ENCODE data around the gene RCVRN.

The RCVRN gene

GRCh38 chr17:9941305-9941704 is 36.2 kb upstream of the RCVRN start:
- H3K4me3 ChIP-seq (replicated peaks; ENCODE audit: low read depth, low read length), result no peak overlapping the region
- DNase-seq (ENCODE audit: low read depth), result no peak
- no peak for TF ChIP-seq CTCF (IDR thresholded peaks at IDR 0.05; ENCODE audit: low read length, missing control alignments)

- DNase-seq (ENCODE audit: low read depth), result no peak
- no peak for TF ChIP-seq CTCF (IDR thresholded peaks at IDR 0.05; ENCODE audit: low read length, missing control alignments)
- H3K4me3 ChIP-seq (replicated peaks; ENCODE audit: low read depth, low read length), result no peak overlapping the region
Observed at GRCh38 chr17:9940841-9941240, 35.8 kb upstream of the RCVRN start.

DNA sequence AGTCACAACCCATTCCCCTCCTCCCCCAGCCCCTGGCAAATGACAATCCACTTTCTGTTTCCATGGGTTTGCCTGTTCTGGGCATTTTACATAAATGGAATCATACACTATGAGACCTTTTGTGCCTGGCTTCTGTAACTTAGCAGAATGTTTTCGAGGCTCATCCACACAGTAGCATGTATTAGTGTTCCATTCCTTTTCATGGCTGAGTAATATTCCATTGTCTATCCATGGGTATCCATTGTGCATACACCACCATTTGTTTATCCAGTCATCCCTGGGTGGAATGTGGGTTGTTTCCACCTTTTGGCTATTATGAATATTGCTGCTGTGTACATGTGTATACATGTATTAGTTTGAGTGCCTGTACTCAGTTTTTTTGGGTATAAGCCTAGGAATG is 33.7 kb upstream of the RCVRN start:
- no peak for TF ChIP-seq CTCF (IDR thresholded peaks at IDR 0.05; ENCODE audit: low read length, missing control alignments)
- DNase-seq (ENCODE audit: low read depth), result no peak
- no peak overlapping the region for H3K4me3 ChIP-seq (replicated peaks; ENCODE audit: low read depth, low read length)

DNA sequence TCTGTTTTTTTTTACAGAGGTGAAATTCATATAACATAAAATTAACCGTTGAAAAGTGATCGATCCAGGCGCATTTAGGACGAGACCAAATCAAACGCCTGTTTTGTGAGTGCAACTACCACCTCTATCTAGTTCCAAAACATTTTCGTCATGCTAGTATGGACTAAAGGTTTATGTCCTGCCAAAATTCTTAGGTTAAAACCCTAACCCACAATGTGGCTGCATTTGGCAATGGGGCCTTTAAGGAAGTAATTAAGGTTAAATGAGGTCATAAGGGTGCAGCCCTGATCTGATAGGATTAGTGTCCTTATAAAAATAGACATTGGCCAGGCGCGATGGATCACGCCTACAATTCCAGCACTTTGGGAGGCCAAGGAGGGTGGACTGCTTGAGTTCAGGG is 32.8 kb upstream of the RCVRN start:
- H3K4me3 ChIP-seq (replicated peaks; ENCODE audit: low read depth, low read length), result no peak overlapping the region
- no peak for DNase-seq (ENCODE audit: low read depth)
- no peak for TF ChIP-seq CTCF (IDR thresholded peaks at IDR 0.05; ENCODE audit: low read length, missing control alignments)

DNA sequence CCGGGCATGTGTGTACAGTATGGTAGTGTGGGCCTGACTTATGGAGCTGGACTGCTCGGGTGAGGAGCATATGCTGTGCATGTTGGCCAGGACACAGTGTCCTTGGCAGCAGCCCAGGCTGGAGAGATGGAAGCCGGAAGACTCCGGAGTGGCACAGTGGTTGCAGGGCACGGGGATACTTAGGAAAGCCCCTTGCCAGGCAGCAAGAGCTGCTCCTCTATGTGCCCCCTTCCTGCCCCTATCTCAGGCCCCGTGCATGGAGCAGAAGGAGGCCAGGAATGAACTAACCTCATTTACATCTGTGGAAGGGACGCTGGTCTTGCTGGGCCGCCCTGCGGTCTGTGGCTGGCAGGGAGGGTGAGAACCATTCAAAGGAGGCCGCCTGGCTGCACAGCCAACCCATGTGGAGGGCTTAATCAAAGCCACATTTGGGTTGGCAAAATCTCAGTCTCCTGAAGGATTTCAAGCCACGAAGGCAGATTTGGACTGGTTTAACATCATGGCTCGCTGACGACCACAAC is 32.2 kb upstream of the RCVRN start:
- DNase-seq (ENCODE audit: low read depth), result no peak
- H3K4me3 ChIP-seq (replicated peaks; ENCODE audit: low read depth, low read length), result no peak overlapping the region
- TF ChIP-seq CTCF (IDR thresholded peaks at IDR 0.05; ENCODE audit: low read length, missing control alignments), result no peak

- no peak overlapping the region for H3K4me3 ChIP-seq (replicated peaks; ENCODE audit: low read depth, low read length)
- no peak for TF ChIP-seq CTCF (IDR thresholded peaks at IDR 0.05; ENCODE audit: low read length, missing control alignments)
- no peak for DNase-seq (ENCODE audit: low read depth)
Observed at GRCh38 chr17:9936095-9936494, 31.0 kb upstream of the RCVRN start.

DNA sequence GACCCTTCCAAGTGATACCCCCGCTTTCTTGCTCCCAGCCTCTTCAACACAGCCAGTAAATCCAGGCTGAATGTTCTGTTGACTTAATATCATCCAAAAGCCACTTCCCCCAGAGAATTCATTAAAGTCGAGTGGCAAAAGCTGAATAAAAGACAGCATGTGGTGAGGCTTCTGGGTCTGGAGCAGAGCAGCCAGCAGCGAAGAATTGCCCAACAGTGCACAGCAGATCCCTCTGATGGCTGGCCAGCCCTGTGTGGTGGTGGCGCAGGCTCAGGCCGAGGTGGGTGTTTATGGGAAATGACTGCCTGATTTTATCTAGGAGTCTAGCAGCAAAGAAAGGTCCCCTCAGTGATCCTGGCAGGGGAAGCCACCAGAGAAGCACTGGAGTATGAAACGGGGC is 30.3 kb upstream of the RCVRN start:
- TF ChIP-seq CTCF (IDR thresholded peaks at IDR 0.05; ENCODE audit: low read length, missing control alignments), result no peak
- no peak for DNase-seq (ENCODE audit: low read depth)
- no peak overlapping the region for H3K4me3 ChIP-seq (replicated peaks; ENCODE audit: low read depth, low read length)

All from fibroblast of pulmonary artery (primary cell).